ENCODE results near the gene DMPK. TPM values are rescaled to one million over a fixed set of nuclear protein-coding genes. Genes with fewer than 3 reads are reported as not detected.

Gene DMPK
- total and polyA plus RNA-seq, 9 of the 15 experiments (the other 6 are each of a cell fraction or from before 2014, with no cell fraction given) = 0.24 to 31.3 (median 7.3) TPM

- TF ChIP-seq ZFX (CRISPR knock-in tag; IDR thresholded peaks at IDR 0.05) (peak; percentile 94), ZNF280A (IDR thresholded peaks at IDR 0.05; ENCODE audit: low read depth, partially characterized antibody) (no peak), TAF1 (IDR thresholded peaks at IDR 0.05; ENCODE audit: control insufficient read depth, extremely low read depth, insufficient read depth, low read length, severe bottlenecking) (peak; percentile 15), STAT5B (CRISPR knock-in tag; IDR thresholded peaks at IDR 0.05) (no peak), RB1 (IDR thresholded peaks at IDR 0.05; ENCODE audit: low read depth) (peak; percentile 49; the same call in 1 of the 2 replicates), SMAD1 (IDR thresholded peaks at IDR 0.05; ENCODE audit: low read depth, low read length, partially characterized antibody) (no peak), LCOR (CRISPR knock-in tag; IDR thresholded peaks at IDR 0.05) (peak; percentile 75; the same call in 1 of the 2 replicates), CXXC5 (CRISPR knock-in tag; IDR thresholded peaks at IDR 0.05) (peak; percentile 54), STAG1 (CRISPR knock-in tag; IDR thresholded peaks at IDR 0.05; ENCODE audit: borderline replicate concordance) (0 out of 2 replicates have a peak, but pooled peaks have one; percentile 28), POLR2AphosphoS5 (IDR thresholded peaks at IDR 0.05; ENCODE audit: control insufficient read depth, insufficient read depth, low read depth, low read length) (peak; percentile 30; the same call in 1 of the 2 replicates), ETS2 (tag; IDR thresholded peaks at IDR 0.05; ENCODE audit: borderline replicate concordance, poor library complexity, severe bottlenecking) (no peak), MTA3 (IDR thresholded peaks at IDR 0.05; ENCODE audit: borderline replicate concordance) (peak; percentile 78; the same call in 1 of the 2 replicates), NRF1 (conservative IDR thresholded peaks at IDR 0.05 in 1 of 2, IDR thresholded peaks at IDR 0.05 in 1 of 2) (peak; percentile 83 to 86), ZNF184 (CRISPR knock-in tag; IDR thresholded peaks at IDR 0.05) (no peak), TEAD1 (CRISPR knock-in tag; IDR thresholded peaks at IDR 0.05) (peak in 1 of 2 experiments; percentile 27; a peak in 1 of 4 replicates), SIN3B (IDR thresholded peaks at IDR 0.05; ENCODE audit: low read depth) (0 out of 2 replicates have a peak, but pooled peaks have one; percentile 23), FOS (IDR thresholded peaks at IDR 0.05; ENCODE audit: extremely low read depth, insufficient read length) (no peak), POLR2G (IDR thresholded peaks at IDR 0.05; ENCODE audit: low read depth, low read length) (peak; percentile 81)
- TF ChIP-seq, protein P1, sequence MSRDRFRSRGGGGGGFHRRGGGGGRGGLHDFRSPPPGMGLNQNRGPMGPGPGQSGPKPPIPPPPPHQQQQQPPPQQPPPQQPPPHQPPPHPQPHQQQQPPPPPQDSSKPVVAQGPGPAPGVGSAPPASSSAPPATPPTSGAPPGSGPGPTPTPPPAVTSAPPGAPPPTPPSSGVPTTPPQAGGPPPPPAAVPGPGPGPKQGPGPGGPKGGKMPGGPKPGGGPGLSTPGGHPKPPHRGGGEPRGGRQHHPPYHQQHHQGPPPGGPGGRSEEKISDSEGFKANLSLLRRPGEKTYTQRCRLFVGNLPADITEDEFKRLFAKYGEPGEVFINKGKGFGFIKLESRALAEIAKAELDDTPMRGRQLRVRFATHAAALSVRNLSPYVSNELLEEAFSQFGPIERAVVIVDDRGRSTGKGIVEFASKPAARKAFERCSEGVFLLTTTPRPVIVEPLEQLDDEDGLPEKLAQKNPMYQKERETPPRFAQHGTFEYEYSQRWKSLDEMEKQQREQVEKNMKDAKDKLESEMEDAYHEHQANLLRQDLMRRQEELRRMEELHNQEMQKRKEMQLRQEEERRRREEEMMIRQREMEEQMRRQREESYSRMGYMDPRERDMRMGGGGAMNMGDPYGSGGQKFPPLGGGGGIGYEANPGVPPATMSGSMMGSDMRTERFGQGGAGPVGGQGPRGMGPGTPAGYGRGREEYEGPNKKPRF (IDR thresholded peaks at IDR 0.05; ENCODE audit: low read depth, low read length) = no peak
- TF ChIP-seq, protein P2, sequence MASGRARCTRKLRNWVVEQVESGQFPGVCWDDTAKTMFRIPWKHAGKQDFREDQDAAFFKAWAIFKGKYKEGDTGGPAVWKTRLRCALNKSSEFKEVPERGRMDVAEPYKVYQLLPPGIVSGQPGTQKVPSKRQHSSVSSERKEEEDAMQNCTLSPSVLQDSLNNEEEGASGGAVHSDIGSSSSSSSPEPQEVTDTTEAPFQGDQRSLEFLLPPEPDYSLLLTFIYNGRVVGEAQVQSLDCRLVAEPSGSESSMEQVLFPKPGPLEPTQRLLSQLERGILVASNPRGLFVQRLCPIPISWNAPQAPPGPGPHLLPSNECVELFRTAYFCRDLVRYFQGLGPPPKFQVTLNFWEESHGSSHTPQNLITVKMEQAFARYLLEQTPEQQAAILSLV (tag; IDR thresholded peaks at IDR 0.05) = no peak
- TF ChIP-seq, protein P3, sequence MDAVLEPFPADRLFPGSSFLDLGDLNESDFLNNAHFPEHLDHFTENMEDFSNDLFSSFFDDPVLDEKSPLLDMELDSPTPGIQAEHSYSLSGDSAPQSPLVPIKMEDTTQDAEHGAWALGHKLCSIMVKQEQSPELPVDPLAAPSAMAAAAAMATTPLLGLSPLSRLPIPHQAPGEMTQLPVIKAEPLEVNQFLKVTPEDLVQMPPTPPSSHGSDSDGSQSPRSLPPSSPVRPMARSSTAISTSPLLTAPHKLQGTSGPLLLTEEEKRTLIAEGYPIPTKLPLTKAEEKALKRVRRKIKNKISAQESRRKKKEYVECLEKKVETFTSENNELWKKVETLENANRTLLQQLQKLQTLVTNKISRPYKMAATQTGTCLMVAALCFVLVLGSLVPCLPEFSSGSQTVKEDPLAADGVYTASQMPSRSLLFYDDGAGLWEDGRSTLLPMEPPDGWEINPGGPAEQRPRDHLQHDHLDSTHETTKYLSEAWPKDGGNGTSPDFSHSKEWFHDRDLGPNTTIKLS (IDR thresholded peaks at IDR 0.05; ENCODE audit: borderline replicate concordance, low read depth) = peak; percentile 97
Measured at GRCh38 chr19:45767881-45768654, 14.2 kb downstream of the DMPK start (continued).

Measured in K562 (cell line).